HG03097 (cell line): ENCODE results near the gene GNB1.

Source experiments
- ATAC-seq: cut with Tn5 transposase; IDR thresholded peaks from one replicate; pipeline ENCODE4 v1.9.1; 2021; ENCODE audit not compliant: unreplicated experiment, low FRiP score

GNB1 gene

GRCh38 chr1:1786836-1787605 lies 103.9 kb downstream of the GNB1 start:
- ATAC-seq: no peak

GRCh38 chr1:1785666-1786065 lies 105.2 kb downstream of the GNB1 start:
- no peak for ATAC-seq

GRCh38 chr1:1784933-1785332 lies 106.0 kb downstream of the GNB1 start:
- no peak for ATAC-seq

- no peak for ATAC-seq
Observed at GRCh38 chr1:1783320-1783719, 107.6 kb downstream of the GNB1 start.

- no peak for ATAC-seq
Observed at GRCh38 chr1:1782399-1783221, 108.3 kb downstream of the GNB1 start.

GRCh38 chr1:1781526-1781903 lies 109.4 kb downstream of the GNB1 start:
- no peak for ATAC-seq

GRCh38 chr1:1780598-1781525 lies 110.0 kb downstream of the GNB1 start:
- ATAC-seq: no peak

GRCh38 chr1:1779691-1780597 lies 110.9 kb downstream of the GNB1 start:
- no peak for ATAC-seq

GRCh38 chr1:1779320-1779675 lies 111.6 kb downstream of the GNB1 start:
- ATAC-seq: no peak

GRCh38 chr1:1778663-1779319 lies 112.1 kb downstream of the GNB1 start:
- ATAC-seq: peak; percentile 71

GRCh38 chr1:1777950-1778662 lies 112.8 kb downstream of the GNB1 start, which contains the start of gene NADK:
NADK (minus strand) TSS chr1:1778470; CDS start chr1:1765406, 13,064 bp downstream.
- ATAC-seq: peak; percentile 29

GRCh38 chr1:1777583-1777899 lies 113.3 kb downstream of the GNB1 start:
- ATAC-seq: no peak

GRCh38 chr1:1776672-1777582 lies 114.0 kb downstream of the GNB1 start:
- no peak for ATAC-seq

GRCh38 chr1:1775327-1776226 lies 115.3 kb downstream of the GNB1 start:
- ATAC-seq: no peak

GRCh38 chr1:1773874-1774273 lies 117.0 kb downstream of the GNB1 start:
- no peak for ATAC-seq

GRCh38 chr1:1771096-1771495 lies 119.8 kb downstream of the GNB1 start:
- ATAC-seq: no peak

- no peak for ATAC-seq
Observed at GRCh38 chr1:1770102-1770501, 120.8 kb downstream of the GNB1 start.
